VCaP (cell line): ENCODE data around the gene AVPI1.
"Not testable (repeated sequence)": the region's sequence is repeated elsewhere in the genome, so short reads cannot be mapped to it uniquely, and the experiment has no call there.

ENCODE experiments used
- H3K27ac ChIP-seq: fragments of 450-650 bp; 2 replicates; pipeline ENCODE4 v1.5.1; 2017
- CTCF ChIP-seq: fragments of 450-650 bp; conservative IDR thresholded peaks from 2 replicates; pipeline ENCODE4 v1.5.1; 2017; ENCODE audit warnings: mild to moderate bottlenecking, moderate library complexity

AVPI1 gene

GRCh38 chr10:97684866-97685394 lies 2.1 kb downstream of the AVPI1 start:
- H3K27ac ChIP-seq, result no peak overlapping the region
- no peak for TF ChIP-seq CTCF

- not testable (repeated sequence) for H3K27ac ChIP-seq
Measured at GRCh38 chr10:97684368-97684713, 2.7 kb downstream of the AVPI1 start.

- H3K27ac ChIP-seq, result no peak overlapping the region
Measured at GRCh38 chr10:97683556-97684367, 3.3 kb downstream of the AVPI1 start.

GRCh38 chr10:97682042-97682441 lies 5.0 kb downstream of the AVPI1 start:
- no peak for TF ChIP-seq CTCF
- H3K27ac ChIP-seq, result no peak overlapping the region

More at GRCh38 chr10:97683556-97684367, 3.3 kb downstream of the AVPI1 start:
- TF ChIP-seq CTCF, result no peak

- no peak overlapping the region for H3K27ac ChIP-seq
- no peak for TF ChIP-seq CTCF
Measured at GRCh38 chr10:97679594-97679993, 7.4 kb downstream of the AVPI1 start.

GRCh38 chr10:97676770-97677581 lies 10.1 kb downstream of the AVPI1 start:
- H3K27ac ChIP-seq, result no peak overlapping the region
- TF ChIP-seq CTCF, result peak; percentile 92

GRCh38 chr10:97675222-97675621 lies 11.8 kb downstream of the AVPI1 start:
- no peak for TF ChIP-seq CTCF
- no peak overlapping the region for H3K27ac ChIP-seq
